Stimulated activated CD8-positive, alpha-beta memory T cell treated with anti-CD3 and anti-CD28 coated beads, Interleukin-15, amount 100 ng/mL, for 48 hours (primary cell): ENCODE data around the gene B4GAT1.

Source experiments
- DNase-seq, 2 donors: peaks; one replicate each; pipeline ENCODE4 v3.0.0-alpha.2; 2020; ENCODE audit warnings: low read depth in 2 of 2

B4GAT1 gene

GRCh38 chr11:66336234-66337102 is 11.0 kb downstream of the B4GAT1 start, which contains the start of gene RIN1:
Gene RIN1, minus strand, starts transcription at chr11:66336434. Its CDS starts 32 bp downstream, at chr11:66336402.
- peak; percentile 79 to 81 for DNase-seq

- DNase-seq: no peak
Measured at GRCh38 chr11:66335531-66336233, 11.7 kb downstream of the B4GAT1 start.

GRCh38 chr11:66334605-66335442 is 12.6 kb downstream of the B4GAT1 start:
- no peak for DNase-seq

DNA sequence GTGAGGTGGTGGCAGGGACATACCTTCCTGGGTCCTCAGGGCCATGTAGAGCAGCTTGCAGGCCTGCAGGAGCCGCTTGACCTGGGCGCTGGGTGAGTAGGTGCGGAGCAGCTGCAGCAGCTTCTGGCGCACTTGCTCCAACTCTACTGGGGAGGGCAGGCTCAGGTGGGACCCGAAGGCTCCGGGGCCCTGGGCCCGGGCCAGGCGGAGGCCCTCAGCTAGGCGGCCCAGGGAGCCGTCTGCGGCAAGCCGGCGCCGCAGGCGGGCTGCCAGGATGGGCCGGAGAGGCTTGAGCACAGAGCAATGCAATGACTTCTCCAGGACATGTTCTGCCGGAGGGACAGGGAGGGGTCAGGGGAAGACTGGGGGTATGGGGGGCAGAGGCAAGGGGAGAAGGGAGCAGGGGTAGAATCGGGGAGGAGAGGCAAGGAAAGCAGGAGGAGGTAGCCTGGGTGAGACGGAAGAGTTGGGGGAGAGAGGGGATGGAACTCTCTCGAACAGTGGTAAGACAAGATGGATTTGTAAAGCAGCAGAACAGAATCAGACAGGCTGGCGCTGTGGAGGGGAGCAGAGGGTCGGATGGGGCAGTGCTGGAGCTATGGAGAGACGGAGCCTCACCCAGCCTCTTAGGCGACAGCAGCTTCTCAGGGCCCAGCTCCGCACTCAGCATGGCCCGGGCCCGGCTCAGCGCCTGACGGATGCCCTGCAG is 13.4 kb downstream of the B4GAT1 start:
- no peak for DNase-seq

GRCh38 chr11:66333220-66333877 is 14.1 kb downstream of the B4GAT1 start:
- no peak for DNase-seq

- no peak for DNase-seq
Measured at GRCh38 chr11:66332371-66333219, 14.8 kb downstream of the B4GAT1 start.

GRCh38 chr11:66331542-66332370 is 15.7 kb downstream of the B4GAT1 start:
- DNase-seq: no peak

DNA sequence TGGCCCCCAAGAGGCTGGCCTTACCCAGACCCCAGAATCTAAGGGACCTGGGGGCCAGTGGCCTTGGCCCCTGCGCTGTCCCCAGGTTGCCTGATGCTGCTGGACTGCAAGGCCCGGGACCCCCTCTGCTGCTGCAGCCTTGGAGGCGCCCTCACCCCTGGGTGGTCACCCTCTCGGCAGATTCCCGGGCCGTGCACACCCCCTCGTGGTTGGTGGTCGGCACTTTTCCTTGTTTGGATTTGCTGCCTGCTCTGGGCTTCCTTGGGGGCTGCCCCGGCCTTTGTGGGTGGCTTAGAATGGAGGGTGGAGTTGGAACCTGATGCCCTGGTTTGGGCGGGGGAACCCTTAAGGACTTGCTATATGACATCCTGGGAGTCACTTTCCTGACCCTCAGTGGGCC is 16.5 kb downstream of the B4GAT1 start:
- DNase-seq: no peak

DNA sequence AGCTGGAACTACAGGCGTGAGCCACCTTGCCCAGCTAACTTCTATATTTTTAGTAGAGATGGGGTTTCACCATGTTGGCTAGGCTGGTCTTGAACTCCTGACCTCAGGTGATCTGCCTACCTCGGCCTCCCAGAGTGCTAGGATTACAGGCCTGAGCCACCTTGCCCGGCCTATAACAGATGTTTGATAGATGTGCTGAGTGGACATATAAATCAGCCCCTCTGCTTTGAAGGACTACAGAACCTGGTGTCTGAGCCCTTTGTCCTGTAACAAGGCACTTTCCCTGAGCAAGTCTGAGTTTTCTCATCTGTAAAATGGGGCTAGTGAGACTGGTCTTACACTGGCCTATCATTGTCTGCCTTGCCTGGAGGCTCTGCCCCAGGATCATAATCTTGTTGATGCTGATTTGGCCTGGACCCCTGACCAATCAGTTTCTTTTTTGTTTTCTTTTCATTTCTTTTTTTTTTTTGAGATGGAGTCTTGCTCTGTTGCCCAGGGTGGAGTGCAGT is 18.2 kb downstream of the B4GAT1 start:
- no peak for DNase-seq

- DNase-seq: peak; percentile 68 to 75
Measured at GRCh38 chr11:66328302-66329144, 18.9 kb downstream of the B4GAT1 start.

GRCh38 chr11:66328031-66328301 is 19.5 kb downstream of the B4GAT1 start:
- no peak for DNase-seq

GRCh38 chr11:66327171-66328030 is 20.0 kb downstream of the B4GAT1 start:
- DNase-seq: no peak

- DNase-seq: no peak
Measured at GRCh38 chr11:66326261-66327111, 20.9 kb downstream of the B4GAT1 start.

- DNase-seq: no peak
Measured at GRCh38 chr11:66325263-66325671, 22.2 kb downstream of the B4GAT1 start.

GRCh38 chr11:66324664-66325063 is 22.8 kb downstream of the B4GAT1 start:
- no peak for DNase-seq

- no peak for DNase-seq
Measured at GRCh38 chr11:66323684-66324083, 23.7 kb downstream of the B4GAT1 start.
